Urothelium cell line (cell line): ENCODE data around the gene GPX1.
"Not testable (repeated sequence)": the region's sequence is repeated elsewhere in the genome, so short reads cannot be mapped to it uniquely, and the experiment has no call there.

Experiments used
- DNase-seq: peaks from one replicate; pipeline ENCODE4 v3.0.0; 2011; ENCODE audit warnings: low spot score, mixed read lengths
- FAIRE-seq: peaks from 2 replicates; lab custom pipeline; 2011; peaks lifted over from hg19 to GRCh38; lab: Jason Lieb, UNC

GPX1 gene

DNA sequence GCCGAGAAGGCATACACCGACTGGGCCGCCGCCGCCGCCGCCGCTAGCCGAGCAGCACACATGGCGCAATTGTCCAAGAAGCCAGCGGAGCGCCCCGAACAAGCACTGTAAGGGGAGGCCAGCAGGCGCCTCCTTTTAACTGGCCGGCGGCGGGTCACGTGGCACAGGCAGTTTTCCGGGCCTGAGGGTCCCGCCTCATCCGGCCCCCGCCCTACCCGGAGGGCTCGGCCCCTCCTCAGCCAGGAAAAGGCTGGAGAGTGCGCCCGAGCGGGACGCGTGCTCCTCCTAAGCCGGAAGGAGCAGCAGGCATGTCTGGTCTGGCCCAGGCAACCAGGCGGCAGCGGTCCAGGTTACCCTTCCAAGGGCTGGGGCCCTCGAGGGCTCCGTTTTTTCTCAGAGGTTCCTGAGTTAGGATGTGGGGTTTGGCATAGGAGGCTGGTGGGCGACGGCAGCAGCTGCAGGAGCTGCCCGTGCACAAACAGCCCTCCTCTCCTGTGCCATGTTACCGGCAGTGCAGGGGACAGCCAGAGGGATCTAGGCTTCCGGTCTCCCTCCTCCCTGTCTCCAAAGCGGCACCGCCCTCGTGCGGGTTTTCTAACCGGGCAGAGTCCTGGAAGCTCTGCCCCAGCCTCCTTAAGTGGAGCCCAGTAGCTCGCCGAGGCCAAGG lies at the start of gene GPX1:
Gene GPX1 (minus strand): TSS at position 137 of the 667 bp plus-strand sequence. CDS start 75 bp downstream, at position 62.
- FAIRE-seq (no peak), DNase-seq (peak; percentile 97)

DNA sequence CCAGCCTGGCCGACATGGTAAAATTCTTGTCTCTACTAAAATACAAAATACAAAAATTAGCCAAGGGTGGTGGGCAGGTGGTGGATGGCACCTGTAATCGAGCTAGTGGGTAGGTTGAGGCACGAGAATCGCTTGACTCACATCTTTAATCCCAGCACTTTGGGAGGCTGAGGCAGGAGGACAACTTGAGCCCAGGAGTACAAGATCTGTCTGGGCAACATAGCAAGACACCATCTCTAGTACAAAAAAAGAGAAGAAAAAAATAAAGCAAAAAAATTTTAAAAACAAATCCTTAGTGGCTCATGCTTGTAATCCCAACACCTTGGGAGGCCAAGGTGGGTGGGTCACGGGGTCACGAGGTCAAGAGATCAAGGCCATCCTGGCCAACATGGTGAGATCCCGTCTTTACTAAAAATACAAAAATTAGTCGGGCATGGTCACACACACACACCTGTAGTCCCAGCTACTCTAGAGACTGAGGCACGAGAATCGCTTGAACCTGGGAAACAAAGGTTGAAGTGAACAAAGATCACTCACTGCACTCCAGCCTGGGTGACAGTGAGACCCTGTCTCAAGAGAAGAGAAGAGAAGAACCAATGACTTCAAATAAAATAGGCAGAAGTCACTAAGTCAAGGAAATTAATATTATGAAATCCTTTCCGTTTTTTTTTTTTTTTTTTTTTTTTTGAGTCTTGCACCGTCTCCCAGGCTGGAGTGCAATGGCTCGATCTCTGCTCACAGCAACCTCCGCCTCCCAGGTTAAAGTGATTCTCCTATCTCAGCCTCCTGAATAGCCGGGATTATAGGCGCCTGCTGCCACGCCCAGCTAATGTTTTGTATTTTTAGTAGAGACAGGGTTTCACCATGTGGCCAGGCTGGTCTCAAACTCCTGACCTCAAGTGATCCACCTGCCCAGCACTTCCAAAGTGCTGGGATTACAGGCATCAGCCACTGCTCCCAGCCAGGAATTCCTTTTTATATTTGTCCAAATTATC lies 48.7 kb upstream of the GPX1 start:
- DNase-seq (no peak), FAIRE-seq (no peak)

DNA sequence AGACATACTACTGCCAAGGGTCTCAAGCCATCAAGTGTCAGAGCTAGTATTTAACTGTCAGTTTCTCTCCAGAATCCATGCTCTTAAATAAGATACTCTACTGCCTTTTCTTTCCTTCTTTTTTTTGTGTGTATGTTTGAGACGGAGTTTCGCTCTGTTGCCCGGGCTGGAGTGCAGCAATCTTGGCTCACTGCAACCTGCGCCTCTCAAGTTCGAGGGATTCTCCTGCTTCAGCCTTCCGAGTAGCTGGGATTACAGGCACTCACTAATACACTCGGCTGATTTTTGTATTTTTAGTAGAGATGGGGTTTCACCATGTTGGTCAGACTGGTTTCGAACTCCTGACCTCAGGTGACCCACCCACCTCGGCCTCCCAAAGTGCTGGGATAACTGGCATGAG lies 47.4 kb upstream of the GPX1 start:
- not testable (repeated sequence) for FAIRE-seq, DNase-seq

- FAIRE-seq (no peak), DNase-seq (no peak)
Measured at GRCh38 chr3:49403891-49404290, 45.7 kb upstream of the GPX1 start.

DNA sequence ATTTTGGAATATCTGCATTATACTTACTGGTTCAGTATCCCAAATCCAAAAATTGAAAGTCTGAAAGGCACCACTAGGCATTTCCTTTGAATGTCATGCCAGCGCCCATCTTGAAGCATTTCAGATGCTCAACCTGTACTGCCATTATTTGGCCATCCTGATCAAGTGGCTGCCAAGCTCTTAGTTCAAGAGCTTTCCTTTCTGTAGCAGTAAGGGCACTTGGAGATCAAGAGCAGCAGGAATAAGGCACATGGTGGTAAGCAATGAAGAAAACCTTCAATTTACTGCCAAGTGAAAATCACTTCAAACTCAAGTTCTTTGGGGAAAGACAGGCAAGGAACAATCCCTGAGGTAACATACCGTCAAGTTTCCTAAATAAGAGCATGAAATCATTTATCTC lies 43.6 kb upstream of the GPX1 start:
- DNase-seq (no peak), FAIRE-seq (no peak)

GRCh38 chr3:49399461-49399860 lies 41.3 kb upstream of the GPX1 start:
- FAIRE-seq (no peak), DNase-seq (no peak)

GRCh38 chr3:49397470-49397869 lies 39.3 kb upstream of the GPX1 start:
- no peak for FAIRE-seq
- no peak for DNase-seq

- not testable (repeated sequence) for DNase-seq, FAIRE-seq
Measured at GRCh38 chr3:49391310-49391709, 33.2 kb upstream of the GPX1 start.

DNA sequence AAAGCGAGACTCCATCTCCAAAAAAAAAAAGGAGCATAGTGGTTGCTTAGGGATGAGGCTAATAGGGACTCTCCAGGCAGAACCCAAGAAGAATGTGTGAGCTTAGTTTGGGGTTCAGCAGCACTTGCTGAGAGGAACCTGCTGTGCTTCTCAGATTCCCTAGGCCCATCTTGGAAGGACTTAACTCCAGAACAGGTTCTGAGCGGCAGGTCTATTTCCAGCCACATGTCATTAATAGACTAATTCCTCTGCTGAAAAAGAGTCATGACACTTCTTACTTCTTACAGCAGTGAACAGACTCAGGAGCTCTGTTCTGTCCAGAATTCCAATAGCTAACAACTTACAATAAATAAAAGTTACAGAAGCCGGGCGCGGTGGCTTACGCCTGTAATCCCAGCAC lies 31.1 kb upstream of the GPX1 start:
- DNase-seq (no peak), FAIRE-seq (no peak)

DNA sequence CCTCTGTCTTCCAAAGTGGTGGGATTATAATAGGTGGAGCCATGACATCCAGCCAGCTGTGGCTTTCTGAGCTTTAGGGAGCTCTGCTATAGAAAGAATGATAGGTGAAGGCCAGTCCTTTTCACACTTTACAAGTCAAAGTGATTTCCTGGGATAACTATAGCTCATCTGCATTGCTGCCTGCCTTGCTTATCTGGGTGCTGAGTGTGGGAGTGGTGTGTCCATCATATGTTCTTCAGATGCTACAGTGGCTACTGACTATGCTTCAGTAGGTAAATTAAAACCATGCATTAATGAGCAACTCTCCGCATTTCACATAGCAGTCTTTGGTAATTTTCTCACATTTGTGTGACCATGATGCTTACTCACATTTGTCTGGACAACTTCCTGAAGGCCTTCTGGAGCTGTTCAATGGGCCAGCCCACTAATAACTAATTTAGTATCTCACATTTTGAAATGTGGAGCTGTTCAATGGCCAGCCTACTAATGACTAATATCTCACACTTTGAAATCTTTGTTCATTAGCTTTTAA lies 30.2 kb upstream of the GPX1 start:
- FAIRE-seq, result no peak
- DNase-seq, result no peak

GRCh38 chr3:49387721-49388120 lies 29.6 kb upstream of the GPX1 start:
- FAIRE-seq (no peak), DNase-seq (no peak)

GRCh38 chr3:49386056-49386756 lies 28.1 kb upstream of the GPX1 start:
- DNase-seq (no peak), FAIRE-seq (no peak)

DNA sequence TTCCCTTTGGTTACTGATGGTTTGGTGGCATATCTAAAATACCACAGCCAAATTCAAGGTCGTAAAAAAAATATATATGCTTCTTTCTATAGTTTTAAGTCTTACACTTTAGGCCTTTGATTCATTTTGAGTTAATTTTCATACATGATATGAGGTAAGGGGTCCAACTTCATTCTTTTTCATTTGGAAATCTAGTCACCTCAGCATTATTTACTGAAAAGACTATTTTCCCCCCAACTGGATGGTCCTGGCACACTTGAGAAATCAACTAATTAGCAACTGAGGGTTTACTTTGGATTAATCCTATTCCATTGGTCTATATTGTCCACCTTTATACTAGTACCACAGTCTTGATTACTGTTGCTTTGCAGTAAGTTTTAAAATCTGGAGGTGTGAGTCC lies 27.5 kb upstream of the GPX1 start:
- FAIRE-seq, result no peak

GRCh38 chr3:49383387-49383786 lies 25.2 kb upstream of the GPX1 start:
- DNase-seq, result no peak

More for the DNA sequence above, 27.5 kb upstream of the GPX1 start:
- no peak for DNase-seq

DNA sequence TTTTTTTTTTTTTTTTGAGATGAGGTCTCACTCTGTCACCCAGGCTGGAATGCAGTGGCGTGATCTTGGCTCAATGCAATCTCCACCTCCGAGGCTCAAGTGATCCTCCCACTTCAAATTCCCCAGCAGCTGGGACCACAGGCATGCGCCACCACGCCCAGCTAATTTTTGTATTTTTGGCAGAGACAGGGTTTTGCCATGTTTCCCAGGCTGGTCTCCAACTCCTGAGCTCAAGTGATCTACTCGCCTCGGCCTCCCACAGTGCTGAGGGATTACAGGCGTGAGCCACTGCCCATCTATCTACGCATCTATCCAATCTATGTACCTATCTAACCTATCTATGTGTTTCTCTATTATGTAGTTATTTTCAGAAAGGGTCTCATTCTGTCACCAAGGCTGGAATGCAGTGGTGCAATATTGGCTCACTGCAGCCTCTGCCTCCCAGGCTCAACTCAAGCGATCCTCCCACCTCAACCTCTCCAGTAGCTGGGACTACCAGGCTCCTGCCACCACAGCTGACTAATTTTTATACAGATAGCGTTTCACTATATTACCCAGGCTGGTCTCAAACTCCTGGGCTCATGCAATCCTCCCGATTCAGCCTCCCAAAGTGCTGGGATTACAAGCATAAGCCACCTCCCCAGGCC lies 20.2 kb upstream of the GPX1 start:
- DNase-seq, result no peak

More at GRCh38 chr3:49383387-49383786, 25.2 kb upstream of the GPX1 start:
- FAIRE-seq, result no peak

DNA sequence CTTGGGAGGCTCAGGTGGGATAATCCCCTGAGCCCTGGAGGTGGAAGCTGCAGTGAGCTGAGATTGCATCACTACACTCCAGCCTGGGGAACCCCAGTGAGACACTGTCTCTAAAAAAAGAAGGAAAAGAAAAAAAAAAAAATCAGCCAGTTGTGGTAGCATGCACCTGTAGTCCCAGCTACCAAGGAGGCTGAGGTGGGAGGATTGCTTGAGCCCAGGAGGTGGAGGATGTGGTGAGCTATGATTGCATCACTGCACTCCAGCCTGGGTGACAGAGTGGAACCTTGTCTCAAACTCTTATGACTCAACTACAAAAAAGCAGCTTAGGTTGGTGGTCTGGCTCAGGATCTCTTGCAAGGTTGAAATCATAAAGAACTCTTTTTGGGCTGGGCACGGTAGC lies 19.3 kb upstream of the GPX1 start:
- DNase-seq (peak; percentile 58), FAIRE-seq (peak; percentile 66)

More for the DNA sequence above, 20.2 kb upstream of the GPX1 start:
- peak; percentile 5 for FAIRE-seq

- no peak for FAIRE-seq
- DNase-seq, result no peak
Measured at GRCh38 chr3:49371946-49372345, 13.8 kb upstream of the GPX1 start.

DNA sequence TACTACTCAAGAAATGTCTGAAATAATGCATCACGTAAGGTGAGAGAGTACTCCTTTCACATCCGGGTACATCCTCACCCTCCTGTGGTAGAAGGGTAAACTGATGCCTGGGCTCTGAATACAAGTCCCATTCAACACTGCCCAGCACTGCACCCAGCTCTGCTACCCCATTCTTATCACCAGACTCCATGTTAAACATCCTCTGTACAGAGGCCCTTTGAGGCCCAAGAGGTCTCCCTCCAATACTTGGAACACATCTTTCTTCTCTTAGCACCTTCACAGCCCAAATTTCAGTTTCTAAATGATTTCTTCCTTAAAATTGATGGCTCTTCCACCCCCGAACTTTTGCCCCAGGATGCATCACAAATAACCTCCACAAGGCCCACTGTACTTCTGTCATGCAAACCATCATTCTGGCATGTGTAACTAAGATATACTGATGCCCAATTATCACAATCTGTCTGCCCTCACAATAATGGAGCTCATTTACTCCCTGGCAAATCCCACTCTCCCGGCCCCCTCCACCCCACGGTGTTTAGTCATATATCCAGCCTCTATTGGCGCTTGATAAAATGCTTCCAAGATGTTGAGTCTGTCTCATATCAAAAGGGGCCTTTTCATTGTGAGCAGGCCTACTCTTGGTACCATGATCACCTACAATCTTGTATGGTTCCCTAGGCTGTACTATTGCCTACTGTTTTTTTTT lies 12.6 kb upstream of the GPX1 start:
- no peak for FAIRE-seq
- no peak for DNase-seq

DNA sequence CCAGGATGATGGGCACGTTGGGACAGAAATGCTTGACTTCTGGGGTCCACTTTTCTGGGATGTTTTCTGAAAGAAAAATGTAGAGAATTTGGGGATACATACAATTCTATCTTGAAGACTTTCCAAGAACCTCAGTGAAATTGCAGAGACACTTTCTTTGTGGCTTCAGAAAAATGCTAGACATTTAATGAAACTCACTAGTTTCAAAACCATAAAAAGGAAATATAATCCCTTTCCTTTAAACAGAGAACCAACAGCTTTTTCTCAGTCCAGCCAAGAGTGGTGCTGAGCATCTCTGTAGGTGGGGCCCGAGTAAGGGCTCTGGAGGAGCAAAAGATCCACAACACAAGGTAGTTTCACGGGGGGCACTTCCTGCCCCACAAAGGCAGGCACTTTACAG lies 4.4 kb upstream of the GPX1 start:
- DNase-seq, result no peak
- no peak for FAIRE-seq

GRCh38 chr3:49359623-49360022 lies 1.5 kb upstream of the GPX1 start:
- DNase-seq (no peak), FAIRE-seq (no peak)
